HG02623 (cell line): ENCODE data around the gene NHSL1.
A peak's percentile ranks its signal among the peaks of the same experiment; 100 is the strongest.

Experiments used
- ATAC-seq: cut with Tn5 transposase; IDR thresholded peaks from one replicate; pipeline ENCODE4 v1.9.1; 2021; ENCODE audit warnings: moderate library complexity; ENCODE audit not compliant: unreplicated experiment

The NHSL1 gene

DNA sequence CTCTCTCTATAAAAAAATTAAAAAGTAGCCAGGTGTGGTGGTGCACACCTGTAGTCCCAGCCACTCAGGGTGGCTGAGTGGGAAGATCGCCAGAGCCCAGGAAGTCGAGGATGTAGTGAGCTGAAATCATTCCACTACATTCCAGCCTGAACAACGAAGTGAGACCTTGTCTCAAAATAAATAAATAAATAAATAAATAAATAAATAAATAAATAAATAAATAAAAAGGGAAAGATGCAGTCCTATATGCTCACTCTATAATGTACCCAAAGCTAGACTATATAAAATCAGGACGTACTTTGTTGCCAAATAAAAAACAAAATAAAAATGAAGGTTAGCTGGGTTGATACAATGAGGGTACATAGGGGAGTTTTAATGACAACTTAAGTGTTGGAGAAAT, 26.1 kb upstream of the NHSL1 start:
- no peak for ATAC-seq

DNA sequence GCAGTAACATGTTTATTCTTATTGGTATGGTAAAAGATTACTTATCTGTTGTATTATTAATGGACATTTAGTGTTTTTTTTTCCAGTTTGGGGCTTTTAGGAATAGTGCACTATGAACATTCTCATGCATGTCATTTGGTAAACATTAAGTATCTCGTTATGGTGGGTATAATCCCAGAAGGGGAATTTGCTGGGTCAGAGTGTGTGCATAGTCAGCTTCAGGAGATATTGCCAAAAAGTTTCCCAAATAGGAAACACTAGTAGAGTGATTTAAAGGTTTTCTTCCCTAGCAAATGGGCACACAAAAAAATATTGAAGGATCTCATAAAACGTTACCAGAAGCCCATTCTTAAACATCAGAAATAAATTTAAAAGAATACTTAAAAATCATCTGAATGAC, 25.2 kb upstream of the NHSL1 start:
- no peak for ATAC-seq

DNA sequence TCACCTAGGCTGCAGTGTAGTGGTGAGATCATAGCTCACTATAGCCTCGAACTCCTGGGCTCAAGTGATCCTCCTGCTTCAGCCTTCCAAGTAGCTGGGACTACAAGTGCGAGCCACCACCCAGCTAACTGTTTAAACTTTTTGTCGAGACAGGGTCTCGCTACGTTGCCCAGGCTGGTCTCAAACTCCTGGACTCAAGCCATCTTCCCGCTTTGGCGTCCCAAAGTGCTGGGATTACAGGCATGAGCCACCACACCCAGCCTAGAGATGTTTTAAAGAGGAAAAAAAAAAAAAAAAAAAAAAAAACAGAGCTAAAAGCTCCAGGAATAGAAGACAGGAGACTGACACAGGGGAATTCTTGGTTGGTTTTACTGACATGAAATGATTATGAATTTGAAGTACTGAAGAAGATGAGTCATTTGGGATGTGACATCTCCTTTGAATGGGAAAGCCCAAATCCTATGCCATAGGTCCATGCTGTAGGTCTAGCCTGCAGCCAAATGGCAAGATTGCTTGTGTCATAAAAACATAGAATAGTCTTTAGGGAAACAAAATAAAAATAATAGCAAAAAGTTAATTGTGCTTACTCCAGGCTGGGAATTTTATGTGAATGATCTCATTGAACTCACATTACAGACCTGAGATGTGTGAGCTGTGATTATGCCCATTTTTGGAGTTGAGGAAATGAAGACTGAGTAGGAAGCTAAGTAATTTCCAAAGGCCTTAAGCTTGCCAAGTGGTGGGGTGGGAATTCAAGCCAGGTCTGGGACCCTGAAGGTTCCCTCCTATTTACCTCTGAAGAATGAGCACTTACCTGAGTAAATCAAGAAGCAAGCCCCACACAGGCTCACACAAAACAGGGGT, 24.3 kb upstream of the NHSL1 start:
- no peak for ATAC-seq

DNA sequence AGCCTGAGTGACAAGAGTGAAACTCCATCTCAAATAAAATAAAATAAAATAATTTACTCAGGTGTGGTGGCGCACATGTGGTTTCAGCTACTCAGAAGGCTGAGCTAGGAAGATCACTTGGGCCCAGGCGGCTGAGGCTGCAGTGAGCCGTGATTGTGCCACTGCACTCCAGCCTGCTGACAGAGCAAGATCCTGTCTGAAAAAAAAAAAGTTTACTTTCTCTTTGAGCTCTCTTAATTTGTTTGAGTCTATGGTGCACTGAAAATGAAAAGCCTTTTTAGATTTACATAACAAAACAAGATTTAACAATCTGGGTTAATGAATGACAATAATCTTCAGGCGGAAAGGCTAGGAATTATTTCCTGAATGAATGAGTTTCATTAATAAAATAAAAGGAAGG, 23.3 kb upstream of the NHSL1 start:
- no peak for ATAC-seq

DNA sequence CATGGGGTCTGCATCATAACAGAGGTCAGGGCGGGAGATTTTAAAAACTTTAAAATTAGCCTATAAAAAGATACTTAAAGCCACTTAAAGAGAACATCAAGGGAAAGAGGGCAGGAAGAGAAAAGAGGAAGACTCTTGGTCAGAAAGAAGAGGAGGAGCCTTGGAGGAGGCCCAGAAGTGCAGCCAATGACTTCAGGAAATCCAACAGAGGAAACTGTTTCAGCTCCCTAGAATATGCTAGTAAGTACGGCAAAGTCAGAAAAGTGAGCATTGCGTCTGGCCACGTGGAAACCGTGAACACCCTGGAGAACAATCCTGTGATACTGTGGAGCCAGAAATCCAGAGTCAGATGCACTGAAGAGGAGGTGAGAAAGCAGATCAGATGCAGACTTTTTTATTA, 22.5 kb upstream of the NHSL1 start:
- no peak for ATAC-seq

DNA sequence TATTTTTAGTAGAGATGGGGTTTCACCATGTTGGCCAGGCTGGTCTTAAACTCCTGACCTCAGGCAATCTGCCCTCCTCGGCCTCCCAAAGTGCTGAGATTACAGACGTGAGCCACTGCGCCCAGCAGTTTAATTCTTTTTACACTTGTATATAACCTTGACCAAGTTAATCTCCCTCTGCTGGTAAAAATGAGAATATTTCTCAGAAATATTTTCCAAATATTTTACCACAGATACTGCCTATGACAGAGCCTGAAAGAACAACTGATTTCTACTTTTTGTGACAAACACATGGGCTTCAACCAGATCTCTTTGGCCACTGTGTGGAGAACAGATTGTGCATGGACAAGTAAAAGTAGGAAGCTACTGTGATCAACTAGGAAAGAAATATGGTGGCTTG, 21.2 kb upstream of the NHSL1 start:
- no peak for ATAC-seq

DNA sequence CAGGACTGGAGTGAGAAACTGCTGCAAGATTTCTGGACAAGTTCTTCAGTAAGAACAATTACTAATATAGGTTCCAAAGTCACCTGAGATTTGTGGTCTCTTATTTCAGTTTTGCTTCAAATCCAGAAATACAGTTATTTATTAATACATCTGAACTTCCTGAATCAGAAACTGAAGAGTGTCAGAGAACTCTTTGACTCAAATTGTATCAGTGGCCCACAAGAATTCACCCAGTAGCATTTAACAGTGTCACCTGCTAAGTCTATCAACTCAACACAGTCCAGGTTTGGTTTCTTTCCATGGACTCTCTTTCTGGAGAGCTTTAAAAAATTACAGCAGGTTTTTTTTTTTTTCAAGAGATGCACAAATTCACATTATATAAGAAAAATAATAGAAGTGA, 18.8 kb upstream of the NHSL1 start:
- no peak for ATAC-seq

DNA sequence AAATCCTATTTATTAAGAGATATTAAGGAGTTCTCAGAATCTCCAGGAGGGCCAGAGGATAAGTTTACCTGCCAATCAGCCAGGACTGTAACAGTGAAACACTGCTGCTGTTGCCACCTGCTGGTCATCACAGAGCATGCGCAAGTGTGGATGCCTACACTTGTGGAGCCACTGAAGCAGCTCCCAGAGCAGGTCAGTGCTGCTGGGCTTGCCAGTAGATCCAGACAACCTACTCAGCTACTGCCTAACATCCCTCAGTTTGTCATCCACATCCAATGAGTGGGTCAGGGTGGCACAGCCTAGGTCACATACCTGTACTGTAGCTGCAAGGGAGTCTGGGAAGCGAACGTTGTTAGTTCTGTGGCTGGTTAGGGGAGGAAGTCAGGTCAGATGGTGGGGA, 18.3 kb upstream of the NHSL1 start:
- ATAC-seq, result peak; percentile 88

DNA sequence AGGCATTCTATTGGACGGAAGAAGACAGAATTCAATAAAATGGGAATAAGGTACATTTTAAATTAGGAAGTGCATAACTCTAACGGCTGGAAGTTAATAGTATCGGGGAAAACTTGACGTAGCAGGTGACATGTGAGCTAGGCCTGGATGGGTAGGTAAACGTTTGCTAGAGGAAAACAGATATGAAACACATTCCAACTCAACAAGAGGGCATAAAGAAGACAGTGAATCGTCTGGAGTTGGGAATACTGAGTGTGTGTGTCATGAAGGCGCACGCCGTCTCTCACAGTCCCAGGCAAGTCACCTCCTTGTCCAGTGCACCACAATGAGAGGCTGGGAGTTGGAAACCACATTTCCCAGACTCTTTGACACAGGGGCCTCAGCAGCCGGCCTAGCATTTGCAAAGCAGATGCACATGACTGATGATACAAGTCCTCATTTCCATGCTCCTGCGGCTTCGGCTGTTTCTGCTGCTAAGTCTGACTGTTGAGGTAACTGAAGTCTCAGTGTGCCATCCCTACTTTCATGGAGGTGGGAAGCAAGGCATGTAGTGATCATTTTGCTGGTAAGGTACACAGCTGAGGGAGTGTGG, 16.5 kb upstream of the NHSL1 start:
- no peak for ATAC-seq

DNA sequence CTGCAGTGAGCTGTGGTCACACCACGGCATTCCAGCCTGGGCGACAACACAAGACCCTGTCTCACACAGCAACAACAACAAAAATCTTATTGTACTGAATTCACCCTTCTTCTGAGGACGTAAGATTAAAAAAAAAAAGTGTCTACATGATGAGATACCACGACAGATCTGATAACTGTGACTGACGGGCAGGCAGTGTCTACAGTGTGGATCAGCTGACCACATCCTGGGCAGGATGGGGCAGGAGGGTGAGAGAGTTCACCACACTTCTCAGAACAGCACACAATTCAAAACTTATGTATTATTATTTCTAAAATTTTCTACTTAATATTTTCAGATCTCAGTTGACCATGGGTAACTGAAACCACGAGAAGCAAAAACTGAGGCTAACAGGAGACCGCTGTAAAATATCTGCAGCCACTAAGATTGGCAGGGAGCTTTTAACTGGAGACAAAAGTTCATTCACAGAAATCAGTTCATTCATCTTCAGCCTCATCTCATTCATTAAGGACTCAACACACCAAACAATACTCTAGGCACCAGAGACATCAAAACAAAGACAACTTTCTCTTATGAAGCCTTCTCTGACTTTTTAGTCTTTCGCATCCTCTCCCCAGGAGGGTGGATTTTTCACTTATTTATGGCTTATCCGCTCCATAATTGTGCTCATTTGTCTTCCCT, 15.7 kb upstream of the NHSL1 start:
- no peak for ATAC-seq

DNA sequence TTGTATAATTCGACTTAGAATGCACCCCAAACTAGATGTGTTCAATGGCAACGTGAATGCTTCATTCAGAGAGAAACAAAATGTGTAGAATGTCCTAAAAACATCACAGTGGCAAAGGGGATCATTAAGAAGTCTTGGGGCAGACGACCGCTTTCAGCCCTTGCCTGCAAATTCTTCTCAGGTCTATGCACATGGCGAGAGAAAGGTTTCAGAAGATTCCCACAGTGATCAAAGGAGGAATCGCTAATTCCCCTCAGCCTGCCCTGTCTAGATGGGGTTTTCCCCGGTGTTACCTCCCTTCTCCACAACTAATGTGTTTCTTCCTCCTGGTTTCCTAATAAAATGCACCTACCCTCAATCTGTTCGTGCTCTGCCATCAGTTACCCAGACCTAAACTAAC, 13.3 kb upstream of the NHSL1 start:
- ATAC-seq, result no peak

DNA sequence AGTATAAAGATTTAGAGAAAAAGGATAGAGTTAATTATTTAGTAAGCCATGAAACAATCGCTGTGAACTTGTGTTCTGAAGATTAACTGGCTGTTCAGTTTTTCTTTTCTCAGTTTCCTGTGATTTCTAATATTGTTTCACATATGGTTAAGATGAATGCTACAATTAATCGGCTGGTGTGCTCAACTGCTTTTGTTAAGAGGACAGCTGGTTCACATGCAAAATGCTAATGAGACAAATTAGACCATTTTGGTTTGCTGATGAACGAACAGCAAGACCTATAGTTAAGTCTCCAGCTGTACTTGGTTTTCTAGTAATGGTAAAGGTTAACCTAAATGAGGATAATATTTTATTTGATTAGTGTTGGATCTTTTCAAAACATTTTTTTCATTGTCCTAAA, 10.8 kb upstream of the NHSL1 start:
- ATAC-seq, result no peak

DNA sequence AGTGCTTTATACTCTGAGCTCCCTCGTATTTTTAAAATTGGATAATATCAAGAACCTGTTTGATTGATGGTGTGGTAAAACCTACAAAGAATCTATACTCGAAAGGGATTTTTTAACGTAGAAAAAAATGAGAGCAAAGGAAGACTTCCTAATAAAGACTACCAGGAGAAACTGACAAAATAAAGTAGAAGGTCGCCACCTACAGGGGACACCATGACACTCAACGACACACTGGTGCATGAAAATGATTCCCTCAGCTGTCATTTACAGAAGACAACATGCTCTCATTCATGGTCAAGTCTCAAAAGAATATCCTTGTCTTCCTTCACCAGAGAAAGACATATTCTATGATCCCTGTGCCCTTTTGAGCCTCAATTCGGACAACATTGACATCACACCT, 10.1 kb upstream of the NHSL1 start:
- ATAC-seq, result no peak

DNA sequence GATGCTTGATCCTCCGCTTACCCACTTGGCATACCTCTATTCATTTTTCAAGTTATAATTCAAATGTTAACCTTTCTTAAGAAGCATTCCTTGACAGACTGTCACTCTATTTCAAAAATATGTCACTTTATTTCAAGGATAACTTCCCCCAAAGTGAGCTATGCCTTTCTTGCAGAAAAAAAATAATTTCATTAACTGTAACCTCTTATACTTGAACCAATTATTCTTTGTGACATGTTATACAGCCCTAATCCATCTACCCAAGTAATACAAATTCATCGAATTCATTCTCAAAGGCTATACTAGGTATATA, 9.3 kb upstream of the NHSL1 start:
- ATAC-seq, result no peak

DNA sequence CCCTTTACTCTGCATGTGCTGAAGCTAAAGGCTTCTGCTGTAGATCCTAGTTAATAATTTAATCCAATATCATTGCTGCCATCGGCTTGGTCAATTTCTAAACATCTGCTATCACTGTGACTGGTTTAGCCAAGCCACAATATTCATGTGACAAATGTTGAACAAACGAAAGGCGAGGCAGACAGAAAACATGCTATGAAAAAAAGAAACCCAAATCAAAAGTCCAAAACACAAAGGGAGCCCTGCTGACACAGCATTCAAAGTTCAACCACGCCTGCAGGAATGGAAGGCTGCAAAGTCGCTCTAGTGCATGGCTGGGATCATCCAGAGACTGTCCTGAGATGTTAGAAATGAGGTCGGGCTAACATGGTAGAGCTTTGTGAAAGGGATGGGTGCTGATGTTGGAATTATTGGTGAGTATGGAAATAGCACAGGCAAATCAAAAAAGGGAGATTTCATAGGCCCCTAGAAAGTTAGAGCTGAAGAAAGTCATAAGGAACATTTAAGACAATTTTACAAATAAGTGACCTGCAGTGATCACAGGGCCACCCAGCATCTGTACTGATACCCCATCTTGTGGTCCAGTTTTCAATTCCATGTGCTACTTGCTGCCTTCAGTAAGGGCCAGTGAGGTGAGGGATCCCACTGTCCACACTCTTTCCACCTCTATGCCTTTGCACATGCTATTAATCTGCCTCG, 8.8 kb upstream of the NHSL1 start:
- ATAC-seq, result no peak

DNA sequence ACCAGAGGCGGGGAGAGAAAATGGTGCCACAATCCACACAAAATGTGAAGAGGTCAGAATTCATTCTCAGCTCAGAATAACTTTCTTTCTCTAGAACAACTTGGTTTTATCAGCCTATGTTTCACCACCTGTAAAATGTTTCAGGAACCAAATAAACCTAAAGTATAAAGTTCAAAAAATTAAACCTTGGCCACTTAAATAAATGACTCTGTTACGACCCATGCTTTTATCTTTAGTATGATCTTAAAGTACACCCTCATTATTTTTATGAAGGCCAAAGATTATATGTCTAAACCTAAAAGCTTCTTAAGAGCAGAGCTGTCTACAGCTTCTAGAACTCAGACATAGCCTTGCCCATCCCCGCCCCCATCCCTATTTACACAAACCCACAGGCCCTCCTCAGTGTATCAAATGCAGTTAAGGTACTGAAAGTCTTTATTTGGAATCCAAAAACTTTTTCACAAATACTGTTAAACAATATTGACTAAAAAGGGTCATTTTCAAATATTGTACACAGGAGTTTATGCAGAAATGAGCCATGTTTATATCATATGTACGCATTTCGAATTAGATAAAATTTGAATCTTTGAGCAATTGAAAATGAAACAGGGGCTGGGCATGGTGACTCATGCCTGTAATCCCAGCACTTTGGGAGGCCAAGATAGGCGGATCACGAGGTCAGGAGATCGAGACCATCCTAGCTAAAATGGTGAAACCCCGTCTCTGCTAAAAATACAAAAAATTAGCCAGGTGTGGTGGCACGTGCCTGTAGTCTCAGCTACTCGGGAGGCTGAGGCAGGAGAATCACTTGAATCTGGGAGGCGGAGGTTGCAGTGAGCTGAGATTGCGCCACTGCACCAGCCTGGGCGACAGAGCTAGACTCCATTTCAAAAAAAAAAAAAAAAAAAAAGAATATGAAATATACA, 5.7 kb upstream of the NHSL1 start:
- no peak for ATAC-seq

DNA sequence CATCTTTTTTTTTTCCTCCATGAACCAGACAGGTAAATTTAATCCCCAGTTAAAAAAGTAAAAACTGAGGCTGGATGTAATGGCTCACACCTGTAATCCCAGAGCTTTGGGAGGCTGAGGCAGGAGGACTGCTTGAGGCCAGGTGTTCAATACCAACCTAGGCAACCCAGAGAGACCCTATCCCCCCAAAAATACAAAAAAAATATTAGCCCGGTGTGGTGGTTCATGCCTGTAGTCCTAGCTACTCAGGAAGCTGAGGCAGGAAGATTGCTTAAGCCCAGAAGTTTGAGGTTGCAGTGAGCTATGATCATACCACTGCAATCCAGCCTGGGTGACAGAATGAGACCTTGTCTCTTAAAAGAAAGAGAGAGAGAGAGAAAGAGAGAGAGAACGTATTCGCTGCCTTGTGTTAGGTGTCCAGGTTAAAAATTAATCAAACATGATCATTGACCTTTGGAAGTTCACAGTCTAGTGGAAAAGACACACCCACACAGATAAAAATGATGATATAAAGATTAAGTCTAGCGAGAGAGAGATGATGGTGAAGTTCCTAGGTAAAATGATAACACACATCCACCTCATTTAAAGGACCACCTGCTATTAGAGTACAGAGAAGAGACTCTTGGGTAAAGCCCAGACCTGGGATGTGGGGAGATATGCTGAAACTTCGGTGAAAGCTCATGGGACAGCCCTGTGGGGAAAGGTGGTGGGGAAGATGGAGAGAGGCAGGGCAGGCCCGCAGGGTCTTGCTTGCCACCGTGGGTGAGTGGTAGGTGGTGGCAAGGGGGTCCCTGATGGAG, 4.8 kb upstream of the NHSL1 start:
- no peak for ATAC-seq

DNA sequence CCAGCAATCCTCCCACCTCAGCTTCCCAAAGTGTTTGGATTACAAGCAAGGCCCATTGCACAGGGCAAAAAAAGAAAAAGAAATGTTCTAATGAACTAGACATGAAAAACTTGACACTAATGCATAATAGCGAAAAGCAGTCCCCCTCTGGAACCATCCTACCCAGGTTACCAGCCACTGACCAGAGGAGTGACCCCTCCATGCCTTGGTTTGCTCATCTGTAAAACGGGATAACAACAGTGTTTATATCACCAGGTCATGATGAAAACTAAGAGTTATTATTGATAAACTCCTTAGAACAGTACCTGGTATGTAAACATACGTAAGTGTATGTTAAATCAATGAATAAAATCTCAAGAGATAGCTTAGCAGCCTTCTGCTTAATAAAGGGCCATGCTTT, 3.3 kb upstream of the NHSL1 start:
- no peak for ATAC-seq

DNA sequence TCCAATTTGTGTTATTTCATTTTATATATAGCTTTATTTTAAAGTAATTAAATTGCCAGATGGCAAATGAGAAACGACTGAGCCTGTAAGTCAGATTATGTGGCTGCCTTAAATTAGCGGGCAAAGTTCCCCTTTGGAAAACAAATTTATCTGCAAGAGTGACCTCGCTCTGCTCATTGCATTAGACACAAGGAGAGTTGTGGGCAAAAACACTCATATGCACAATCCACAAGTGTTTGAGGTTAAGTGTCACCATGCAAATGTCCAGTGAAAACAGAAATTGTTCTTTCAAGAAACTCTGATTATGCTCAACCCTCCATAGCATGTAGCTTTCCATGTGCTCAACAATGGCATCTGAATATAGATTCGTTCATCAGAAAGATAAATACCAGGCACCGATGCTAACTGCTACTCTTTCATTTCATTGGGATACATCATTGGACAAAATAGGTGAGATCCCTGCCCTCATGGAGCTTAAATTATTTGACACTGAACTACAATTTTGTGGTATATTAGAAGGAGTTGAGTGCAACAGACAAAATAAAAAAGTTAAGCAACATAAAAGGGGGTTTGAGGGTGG, 1.7 kb upstream of the NHSL1 start:
- ATAC-seq, result no peak
